HG03460 (cell line): ENCODE measurements around the gene ARPC4.
"Not testable (repeated sequence)": the region's sequence is repeated elsewhere in the genome, so short reads cannot be mapped to it uniquely, and the experiment has no call there.

Source experiments
- ATAC-seq: cut with Tn5 transposase; IDR thresholded peaks from one replicate; pipeline ENCODE4 v1.9.1; 2021; ENCODE audit not compliant: unreplicated experiment

ARPC4 gene

DNA sequence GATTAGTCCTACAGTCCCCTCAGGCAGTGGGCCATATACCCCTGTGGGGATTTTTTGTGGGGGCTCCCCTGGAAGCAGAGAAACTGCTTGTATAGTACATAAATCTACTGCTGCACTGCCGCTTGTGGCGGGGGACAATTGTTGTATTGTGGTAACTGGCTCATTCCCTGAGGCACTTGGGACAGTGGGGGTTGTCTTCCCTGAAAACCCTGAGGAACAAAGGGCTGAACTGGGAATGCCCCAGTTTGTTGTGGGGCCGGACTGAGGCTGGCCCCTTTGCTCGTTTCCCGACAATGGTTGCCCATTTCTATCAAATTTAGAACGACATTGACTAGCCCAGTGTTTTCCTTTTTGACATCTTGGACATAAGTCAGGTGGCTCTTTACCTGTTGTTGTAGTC is 58.5 kb downstream of the ARPC4 start:
- ATAC-seq, result not testable (repeated sequence)

DNA sequence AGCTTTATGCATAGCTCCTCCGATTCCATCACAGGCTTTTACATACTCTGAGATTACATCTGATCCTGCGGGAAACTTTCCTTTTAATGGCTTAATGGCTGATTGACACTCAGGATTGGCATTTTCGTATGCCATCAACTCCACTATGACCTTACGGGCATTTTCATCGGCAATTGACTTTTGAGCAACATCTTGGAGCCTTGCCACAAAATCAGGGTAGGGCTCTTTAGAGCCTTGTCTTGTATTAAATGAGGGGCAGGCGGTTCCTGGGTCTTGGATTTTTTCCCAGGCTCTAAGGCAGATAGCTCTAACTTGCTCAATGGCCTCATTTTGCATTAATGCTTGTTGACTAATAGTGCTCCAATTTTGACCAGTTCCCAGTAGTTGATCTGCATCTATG is 59.0 kb downstream of the ARPC4 start:
- not testable (repeated sequence) for ATAC-seq

DNA sequence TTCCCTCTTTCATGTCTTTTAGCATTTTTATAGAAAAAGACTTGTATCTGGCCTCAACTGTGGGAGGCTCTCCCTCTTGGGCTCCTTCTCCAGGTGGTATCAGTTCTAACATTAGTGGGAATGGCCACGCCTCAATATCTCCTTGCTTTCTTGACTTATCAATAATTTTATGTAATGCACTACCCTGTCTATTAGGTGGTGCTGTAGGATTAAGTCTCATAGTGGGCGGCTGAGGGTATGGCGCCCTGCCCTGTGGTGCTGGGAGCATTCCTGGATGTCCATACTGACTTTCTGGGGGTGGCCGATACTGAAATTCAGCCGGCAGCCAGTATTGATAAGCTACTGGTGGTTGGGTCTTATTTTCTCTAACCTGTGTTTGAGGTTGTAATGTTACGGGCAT is 59.6 kb downstream of the ARPC4 start:
- ATAC-seq, result no peak

DNA sequence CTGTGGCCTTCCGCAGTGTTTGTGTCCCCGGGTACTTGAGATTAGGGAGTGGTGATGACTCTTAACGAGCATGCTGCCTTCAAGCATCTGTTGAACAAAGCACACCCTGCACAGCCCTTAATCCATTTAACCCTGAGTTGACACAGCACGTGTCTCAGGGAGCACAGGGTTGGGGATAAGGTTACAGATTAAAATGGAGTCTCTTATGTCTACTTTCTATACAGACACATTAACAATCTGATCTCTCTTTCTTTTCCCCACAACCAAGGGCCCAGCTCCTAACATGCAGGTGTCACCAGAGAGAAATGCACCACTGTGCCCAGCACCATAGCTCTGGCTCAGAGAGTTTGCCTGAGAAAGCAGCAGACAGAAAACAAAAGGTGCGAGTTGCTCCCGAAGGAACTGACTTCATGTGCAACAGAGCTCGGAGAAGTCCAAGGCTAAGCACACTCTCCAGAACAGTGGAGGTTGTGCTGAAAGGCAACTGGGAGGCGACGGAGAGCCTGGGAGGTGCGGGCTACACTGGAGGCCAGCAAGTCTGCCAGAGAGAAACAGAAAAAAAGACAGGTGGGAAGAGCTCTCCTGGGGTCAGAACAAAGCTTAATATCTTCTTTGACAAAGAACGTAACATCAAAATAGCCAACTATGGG is 61.5 kb downstream of the ARPC4 start:
- not testable (repeated sequence) for ATAC-seq

DNA sequence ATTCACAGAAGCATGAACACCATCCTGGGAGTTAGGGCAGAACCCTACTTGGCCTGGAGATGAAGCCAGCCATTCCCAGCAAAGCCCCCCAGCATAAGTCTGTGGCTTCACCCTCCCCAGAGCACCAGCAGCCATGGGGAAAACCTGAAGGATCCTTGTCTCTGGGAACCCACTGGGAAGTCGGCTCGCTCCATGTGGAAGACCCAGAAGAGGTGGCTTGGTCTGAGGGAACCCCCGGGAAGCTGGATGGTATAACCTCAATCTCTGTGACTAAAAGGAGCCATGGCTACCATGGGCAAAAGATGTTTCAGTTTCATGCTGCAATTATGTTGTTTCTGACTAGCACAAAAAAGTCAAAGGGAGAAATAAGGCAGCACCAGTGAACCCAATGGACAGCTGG is 62.7 kb downstream of the ARPC4 start:
- ATAC-seq, result no peak
